SIG-M5 (cell line): ENCODE measurements around the gene ZNF865.

ENCODE experiments used
- DNase-seq: peaks from one replicate; lab custom pipeline; 2025; lab: John Stamatoyannopoulos, UW

The ZNF865 gene

GRCh38 chr19:55623561-55623960 is 18.1 kb downstream of the ZNF865 start:
- DNase-seq = no peak

- no peak for DNase-seq
Measured at GRCh38 chr19:55624109-55625003, 18.9 kb downstream of the ZNF865 start, which contains the start of gene ZNF784. Gene ZNF784, minus strand, starts transcription at chr19:55624566. Its CDS starts 5 bp downstream, at chr19:55624561.

DNA sequence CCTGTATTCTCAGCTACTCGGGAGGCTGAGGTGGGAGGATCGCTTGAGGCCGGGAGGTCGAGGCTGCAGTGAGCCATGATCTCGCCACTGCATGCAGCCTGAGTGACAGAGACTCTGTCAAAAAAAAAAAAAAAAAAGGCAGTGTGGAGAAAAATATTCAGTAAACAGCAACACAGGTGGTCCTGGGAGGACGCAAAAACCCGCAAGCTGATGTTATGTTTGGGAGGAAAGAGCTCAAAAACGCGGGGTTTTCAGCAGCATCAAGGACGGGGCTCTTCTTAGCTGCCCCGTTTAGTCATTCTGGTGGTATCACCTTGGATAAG is 19.5 kb downstream of the ZNF865 start:
- no peak for DNase-seq

GRCh38 chr19:55626350-55626749 is 20.9 kb downstream of the ZNF865 start:
- DNase-seq = no peak

DNA sequence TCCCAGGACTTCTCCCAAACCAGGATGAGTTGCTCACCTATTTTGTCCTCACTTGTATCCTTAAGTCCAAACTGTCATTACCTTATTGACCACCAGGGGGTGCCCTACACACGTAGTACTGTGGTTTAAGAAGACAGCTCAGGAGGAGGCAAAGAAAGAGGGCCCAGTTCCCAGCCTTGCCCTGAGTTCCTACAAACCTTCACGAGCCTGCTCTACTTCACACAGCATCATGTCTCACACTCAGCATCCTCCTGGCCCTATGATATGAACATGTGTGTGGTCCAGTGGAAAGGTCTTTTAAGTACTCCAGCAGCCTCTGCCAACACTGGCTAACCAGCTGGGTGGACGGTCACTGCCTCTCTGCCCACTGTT is 27.0 kb downstream of the ZNF865 start:
- DNase-seq = peak; percentile 44

DNA sequence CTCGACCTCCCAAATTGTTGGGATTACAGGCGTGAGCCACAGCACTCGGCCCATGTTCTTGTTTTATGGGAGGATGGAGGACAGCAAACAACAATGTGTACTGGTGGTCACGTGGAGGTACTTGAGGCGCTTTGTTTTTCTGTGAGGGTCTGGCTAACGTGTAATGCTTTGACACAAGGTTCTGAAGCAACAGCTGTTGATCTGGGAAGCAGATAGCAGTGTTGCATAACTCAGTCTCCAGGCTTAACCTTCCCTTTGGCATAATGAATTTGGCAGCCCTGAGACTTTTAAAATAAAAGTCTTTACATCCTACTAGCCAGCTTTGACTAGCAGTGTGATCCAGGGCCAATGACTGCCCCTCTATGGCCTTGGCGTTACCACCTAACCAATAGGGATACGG is 28.4 kb downstream of the ZNF865 start:
- DNase-seq = no peak

DNA sequence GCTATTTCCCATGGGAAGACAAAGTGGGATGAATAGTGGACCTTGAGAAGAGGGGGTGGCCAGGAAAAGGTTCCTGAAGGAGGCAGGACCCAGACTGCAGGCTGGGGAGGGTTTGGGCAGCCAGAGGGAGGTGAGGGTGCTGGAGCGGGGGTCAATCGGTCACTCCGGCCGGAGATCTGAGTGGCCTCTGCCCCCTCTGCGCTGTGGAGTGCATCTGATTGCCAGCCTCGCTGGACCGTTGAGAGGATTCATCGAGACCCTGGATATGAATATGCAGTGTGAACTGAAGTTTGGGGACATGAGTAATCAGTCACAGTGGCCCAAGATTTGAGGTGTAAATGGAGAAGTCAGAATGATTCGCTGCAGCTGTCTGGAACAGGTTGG is 29.9 kb downstream of the ZNF865 start:
- DNase-seq = no peak

DNA sequence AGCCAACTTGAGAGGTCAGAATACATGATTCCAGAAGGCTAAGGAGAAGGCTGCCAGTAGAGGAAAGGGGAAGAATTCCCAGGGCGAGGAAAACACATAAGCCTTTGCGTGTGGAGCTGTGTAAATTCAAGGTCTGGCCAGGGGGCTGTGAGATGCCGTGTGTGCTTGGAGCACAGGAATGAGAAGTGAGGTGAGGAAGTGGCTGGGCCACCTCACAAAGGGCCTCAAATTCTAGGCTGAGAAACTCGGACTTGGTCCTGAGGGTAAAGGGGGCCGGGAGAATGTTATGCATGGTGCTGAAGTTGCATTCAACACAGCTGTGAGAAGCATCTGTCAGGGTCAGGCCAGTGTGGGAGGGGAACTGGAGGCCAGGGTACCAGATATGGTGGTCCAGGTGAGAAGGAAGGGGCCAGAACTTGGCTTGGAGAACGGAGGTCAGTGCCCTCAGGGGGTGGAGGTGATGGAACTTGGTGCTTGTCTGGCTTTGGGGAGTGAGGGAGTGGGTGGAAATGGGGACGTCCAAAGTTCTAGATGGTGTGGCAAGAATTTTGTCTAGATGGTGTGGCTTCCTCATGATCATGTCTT is 30.5 kb downstream of the ZNF865 start:
- DNase-seq = no peak

DNA sequence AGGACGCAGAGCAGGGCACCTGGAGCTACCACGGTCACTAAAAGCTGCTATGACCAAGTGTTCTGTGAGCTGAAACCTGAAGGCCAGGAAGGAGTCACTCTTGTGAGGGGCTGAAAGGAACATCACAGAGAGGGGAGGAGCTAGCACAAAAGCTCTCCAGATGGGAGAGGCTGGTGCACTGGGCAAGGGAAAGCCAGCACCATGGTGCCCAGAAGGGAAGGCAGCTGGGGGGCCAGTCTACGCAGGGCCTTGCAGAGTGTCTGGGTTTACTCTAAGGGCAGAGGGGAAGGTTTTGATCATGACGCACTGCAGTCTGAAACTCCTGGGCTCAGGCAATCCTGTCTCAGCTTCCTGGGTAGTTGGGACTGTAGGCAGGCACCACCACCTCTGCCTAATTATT is 31.3 kb downstream of the ZNF865 start:
- no peak for DNase-seq

GRCh38 chr19:55637534-55637933 is 32.1 kb downstream of the ZNF865 start:
- no peak for DNase-seq

GRCh38 chr19:55638864-55639359 is 33.5 kb downstream of the ZNF865 start:
- DNase-seq = no peak

- no peak for DNase-seq
Measured at GRCh38 chr19:55640043-55640576, 34.7 kb downstream of the ZNF865 start.

DNA sequence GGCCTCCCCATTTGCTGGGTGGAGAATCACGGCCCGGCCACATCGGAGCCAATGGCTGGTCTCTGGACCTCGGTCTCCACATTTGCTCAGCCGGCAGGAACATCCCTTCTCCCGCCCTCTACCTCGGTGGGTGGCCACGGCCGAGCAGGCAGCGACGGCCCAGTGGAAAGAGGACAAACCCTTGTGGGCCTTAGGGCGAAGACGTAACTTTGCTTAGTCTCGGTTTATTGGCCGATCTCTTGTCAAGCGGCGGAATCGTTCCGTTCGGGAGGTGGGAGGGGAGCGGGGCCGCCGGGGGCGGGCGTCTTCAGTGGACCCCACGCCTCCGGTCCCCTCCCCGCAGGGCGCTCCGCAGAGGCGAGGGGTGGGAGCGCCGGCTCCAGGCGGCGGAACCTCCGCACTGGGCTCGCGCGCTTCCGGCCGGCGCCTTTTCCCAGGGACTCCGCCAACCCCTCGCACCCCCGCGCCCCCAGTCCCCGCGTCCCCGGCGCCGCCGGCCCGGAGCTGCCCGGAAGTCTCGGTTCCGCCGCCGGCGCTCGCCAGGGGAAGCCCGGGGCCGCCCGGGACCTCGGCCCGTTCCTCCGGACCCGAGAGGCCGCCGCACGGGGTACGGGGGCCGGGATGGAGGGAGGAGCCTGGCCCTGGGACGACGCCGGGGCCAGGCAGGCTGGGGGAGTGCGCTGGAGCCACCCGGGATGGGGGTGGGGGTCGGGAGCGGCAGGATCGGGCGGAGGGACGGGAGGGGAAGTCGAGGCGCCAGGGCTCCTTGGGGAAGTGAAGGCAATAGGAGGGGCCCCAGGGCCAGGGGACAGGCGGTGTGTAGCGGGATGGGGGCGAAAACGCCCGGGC is 35.4 kb downstream of the ZNF865 start, which contains the start of gene ZNF580:
Gene ZNF580, plus strand, starts transcription at position 426 of the 849 bp plus-strand sequence. CDS start 1,507 bp downstream, outside the sequence.
- DNase-seq = no peak

- DNase-seq = no peak
Measured at GRCh38 chr19:55641426-55642152, 36.1 kb downstream of the ZNF865 start.

DNA sequence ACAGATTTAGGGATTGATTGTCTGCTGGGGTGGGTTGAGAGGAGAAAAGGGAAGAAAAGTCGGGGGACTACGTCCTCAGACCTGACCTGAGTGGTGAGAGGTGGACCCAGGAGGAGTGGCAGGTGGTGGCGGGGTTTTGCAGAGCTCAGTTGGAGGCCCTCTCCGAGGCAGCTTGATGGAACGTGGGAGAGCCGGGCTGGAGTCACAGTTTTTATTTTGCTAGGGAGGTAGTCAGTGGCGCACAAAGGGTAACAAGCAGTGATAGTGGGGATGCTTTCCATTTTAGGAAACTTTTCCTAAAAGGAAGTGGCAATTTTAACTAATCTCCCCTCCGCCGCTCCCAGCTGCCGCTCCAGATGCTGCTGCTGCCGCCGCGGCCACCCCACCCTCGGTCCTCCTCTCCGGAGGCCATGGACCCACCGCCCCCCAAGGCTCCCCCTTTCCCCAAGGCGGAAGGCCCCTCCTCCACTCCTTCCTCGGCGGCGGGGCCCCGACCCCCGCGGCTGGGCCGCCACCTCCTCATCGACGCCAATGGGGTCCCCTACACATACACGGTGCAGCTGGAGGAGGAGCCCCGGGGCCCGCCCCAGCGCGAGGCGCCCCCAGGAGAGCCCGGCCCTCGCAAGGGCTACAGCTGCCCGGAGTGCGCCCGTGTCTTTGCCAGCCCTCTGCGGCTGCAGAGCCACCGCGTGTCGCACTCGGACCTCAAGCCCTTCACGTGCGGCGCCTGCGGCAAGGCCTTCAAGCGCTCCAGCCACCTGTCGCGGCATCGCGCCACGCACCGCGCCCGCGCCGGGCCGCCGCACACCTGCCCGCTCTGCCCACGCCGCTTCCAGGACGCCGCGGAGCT is 36.9 kb downstream of the ZNF865 start:
- no peak for DNase-seq

- no peak for DNase-seq
Measured at GRCh38 chr19:55643003-55643886, 37.8 kb downstream of the ZNF865 start, which contains the start of gene ZNF581. Gene ZNF581, plus strand, starts transcription at chr19:55643649. Its CDS starts 923 bp downstream, at chr19:55644572.

DNA sequence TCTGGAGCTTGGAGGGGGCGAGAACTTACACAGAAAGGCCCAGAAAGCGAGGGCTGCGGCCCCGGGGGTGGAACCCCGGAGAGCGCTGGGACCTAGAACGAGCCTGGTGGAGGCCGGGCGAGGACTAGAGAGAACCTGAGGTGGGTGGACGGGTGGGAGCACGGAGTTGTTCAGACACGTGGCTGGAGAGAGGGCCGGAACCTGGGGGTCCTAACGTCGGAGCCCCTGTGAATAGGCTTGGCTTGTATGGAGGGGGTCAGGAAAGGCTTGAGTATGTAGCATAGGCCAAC is 38.4 kb downstream of the ZNF865 start:
- no peak for DNase-seq

- no peak for DNase-seq
Measured at GRCh38 chr19:55644191-55644833, 38.9 kb downstream of the ZNF865 start.
